ENCODE results near the gene ITGAL.

DNA sequence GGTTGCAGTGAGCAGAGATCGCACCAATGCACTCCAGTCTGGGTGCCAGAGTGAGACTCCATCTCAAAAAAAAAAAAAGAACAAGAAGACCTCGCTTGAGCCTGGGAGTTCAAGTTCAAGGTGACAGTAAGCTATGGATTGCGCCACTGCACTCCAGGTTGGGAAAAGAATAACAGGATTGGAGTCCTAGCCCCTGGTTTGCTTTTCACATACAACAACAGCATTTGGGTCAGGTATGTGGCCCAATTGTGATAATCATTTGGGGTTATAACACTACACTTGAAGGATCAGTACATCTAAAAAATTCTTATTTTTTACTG, 23.5 kb upstream of the ITGAL start:
- TF ChIP-seq POLR2A (IDR thresholded peaks at IDR 0.05; ENCODE audit: low read depth, low read length), result no peak
- TF ChIP-seq, protein P1, sequence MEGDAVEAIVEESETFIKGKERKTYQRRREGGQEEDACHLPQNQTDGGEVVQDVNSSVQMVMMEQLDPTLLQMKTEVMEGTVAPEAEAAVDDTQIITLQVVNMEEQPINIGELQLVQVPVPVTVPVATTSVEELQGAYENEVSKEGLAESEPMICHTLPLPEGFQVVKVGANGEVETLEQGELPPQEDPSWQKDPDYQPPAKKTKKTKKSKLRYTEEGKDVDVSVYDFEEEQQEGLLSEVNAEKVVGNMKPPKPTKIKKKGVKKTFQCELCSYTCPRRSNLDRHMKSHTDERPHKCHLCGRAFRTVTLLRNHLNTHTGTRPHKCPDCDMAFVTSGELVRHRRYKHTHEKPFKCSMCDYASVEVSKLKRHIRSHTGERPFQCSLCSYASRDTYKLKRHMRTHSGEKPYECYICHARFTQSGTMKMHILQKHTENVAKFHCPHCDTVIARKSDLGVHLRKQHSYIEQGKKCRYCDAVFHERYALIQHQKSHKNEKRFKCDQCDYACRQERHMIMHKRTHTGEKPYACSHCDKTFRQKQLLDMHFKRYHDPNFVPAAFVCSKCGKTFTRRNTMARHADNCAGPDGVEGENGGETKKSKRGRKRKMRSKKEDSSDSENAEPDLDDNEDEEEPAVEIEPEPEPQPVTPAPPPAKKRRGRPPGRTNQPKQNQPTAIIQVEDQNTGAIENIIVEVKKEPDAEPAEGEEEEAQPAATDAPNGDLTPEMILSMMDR (IDR thresholded peaks at IDR 0.05; ENCODE audit: extremely low read depth in 1 of 2, insufficient read depth in 1 of 2, low read depth in 1 of 2, low read length in 2 of 2), result no peak
- TF ChIP-seq, protein P2, sequence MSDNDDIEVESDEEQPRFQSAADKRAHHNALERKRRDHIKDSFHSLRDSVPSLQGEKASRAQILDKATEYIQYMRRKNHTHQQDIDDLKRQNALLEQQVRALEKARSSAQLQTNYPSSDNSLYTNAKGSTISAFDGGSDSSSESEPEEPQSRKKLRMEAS (IDR thresholded peaks at IDR 0.05; ENCODE audit: insufficient read depth, insufficient read length), result no peak

Data from endothelial cell of umbilical vein (primary cell).